Stomach (tissue), 4 donors: ENCODE results near the gene ATXN1.

Experiments used
- EP300 ChIP-seq: sonication (generic); formaldehyde crosslinking; IDR thresholded peaks from one replicate; pipeline ENCODE4 v1.6.1; 2017; ENCODE audit warnings: antibody characterized with exemption
- TF ChIP-seq, protein P1 (sequence below), 7 experiments: fragments of 450-650 bp in 4 of 7; fragments of 200-600 bp in 3 of 7; sonication (generic) in 3 of 7; IDR thresholded peaks; one replicate each; pipeline ENCODE4 v1.5.1; 2016 to 2019; ENCODE audit warnings: antibody characterized with exemption in 7 of 7, control low read depth in 2 of 7, mild to moderate bottlenecking in 1 of 7

DNA sequence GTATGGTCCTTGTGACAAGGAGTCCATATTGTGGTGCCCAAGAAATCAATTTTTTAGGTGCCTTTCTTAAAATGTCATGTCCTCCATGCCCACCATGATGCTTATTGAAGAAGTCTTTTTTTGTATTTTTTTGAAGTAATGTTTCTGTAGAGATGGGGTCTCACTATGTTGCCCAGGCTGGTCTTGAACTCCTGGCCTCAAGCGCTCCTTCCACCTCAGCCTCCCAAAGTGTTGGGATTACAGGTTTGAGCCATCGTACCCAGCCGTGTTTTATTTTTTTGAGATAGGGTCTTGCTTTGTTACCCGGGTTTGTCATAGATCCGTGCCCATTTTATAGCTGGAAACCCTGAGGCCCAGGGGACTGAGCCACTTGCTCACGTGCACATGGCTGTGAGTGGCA, 238.3 kb downstream of the ATXN1 start:
- TF ChIP-seq EP300, result no peak
- TF ChIP-seq, protein P1, sequence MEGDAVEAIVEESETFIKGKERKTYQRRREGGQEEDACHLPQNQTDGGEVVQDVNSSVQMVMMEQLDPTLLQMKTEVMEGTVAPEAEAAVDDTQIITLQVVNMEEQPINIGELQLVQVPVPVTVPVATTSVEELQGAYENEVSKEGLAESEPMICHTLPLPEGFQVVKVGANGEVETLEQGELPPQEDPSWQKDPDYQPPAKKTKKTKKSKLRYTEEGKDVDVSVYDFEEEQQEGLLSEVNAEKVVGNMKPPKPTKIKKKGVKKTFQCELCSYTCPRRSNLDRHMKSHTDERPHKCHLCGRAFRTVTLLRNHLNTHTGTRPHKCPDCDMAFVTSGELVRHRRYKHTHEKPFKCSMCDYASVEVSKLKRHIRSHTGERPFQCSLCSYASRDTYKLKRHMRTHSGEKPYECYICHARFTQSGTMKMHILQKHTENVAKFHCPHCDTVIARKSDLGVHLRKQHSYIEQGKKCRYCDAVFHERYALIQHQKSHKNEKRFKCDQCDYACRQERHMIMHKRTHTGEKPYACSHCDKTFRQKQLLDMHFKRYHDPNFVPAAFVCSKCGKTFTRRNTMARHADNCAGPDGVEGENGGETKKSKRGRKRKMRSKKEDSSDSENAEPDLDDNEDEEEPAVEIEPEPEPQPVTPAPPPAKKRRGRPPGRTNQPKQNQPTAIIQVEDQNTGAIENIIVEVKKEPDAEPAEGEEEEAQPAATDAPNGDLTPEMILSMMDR (IDR thresholded peaks at IDR 0.05), result no peak
